ENCODE results near the gene BLM.

GRCh38 chr15:90813796-90814190, 96.6 kb downstream of the BLM start:
- no peak for TF ChIP-seq EP300 (IDR thresholded peaks at IDR 0.05)
- TF ChIP-seq, protein P1, sequence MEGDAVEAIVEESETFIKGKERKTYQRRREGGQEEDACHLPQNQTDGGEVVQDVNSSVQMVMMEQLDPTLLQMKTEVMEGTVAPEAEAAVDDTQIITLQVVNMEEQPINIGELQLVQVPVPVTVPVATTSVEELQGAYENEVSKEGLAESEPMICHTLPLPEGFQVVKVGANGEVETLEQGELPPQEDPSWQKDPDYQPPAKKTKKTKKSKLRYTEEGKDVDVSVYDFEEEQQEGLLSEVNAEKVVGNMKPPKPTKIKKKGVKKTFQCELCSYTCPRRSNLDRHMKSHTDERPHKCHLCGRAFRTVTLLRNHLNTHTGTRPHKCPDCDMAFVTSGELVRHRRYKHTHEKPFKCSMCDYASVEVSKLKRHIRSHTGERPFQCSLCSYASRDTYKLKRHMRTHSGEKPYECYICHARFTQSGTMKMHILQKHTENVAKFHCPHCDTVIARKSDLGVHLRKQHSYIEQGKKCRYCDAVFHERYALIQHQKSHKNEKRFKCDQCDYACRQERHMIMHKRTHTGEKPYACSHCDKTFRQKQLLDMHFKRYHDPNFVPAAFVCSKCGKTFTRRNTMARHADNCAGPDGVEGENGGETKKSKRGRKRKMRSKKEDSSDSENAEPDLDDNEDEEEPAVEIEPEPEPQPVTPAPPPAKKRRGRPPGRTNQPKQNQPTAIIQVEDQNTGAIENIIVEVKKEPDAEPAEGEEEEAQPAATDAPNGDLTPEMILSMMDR (IDR thresholded peaks at IDR 0.05) = no peak
